Measurements from ENCODE around the gene NR1H4.
"Not testable (repeated sequence)": the region's sequence is repeated elsewhere in the genome, so short reads cannot be mapped to it uniquely, and the experiment has no call there.

The NR1H4 gene

DNA sequence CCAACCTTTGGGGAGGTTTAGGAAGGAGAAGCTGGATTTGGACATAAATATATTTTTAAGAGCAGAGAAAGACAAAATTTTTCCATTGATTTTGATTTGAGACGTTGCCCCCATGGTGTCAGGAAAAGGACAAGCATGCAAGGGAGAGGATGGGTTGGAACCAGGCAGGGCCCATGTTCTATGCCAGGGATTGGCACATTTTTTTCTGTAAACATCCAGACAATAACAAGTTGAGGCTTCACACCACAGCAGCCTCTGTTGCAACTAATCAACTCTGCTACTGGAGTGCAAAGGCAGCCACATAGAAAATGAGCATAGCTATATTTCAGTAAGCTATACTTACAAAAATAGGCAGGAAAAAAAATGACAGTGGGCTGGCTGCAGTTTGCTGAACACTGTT, 44.7 kb downstream of the NR1H4 start:
- DNase-seq = no peak

DNA sequence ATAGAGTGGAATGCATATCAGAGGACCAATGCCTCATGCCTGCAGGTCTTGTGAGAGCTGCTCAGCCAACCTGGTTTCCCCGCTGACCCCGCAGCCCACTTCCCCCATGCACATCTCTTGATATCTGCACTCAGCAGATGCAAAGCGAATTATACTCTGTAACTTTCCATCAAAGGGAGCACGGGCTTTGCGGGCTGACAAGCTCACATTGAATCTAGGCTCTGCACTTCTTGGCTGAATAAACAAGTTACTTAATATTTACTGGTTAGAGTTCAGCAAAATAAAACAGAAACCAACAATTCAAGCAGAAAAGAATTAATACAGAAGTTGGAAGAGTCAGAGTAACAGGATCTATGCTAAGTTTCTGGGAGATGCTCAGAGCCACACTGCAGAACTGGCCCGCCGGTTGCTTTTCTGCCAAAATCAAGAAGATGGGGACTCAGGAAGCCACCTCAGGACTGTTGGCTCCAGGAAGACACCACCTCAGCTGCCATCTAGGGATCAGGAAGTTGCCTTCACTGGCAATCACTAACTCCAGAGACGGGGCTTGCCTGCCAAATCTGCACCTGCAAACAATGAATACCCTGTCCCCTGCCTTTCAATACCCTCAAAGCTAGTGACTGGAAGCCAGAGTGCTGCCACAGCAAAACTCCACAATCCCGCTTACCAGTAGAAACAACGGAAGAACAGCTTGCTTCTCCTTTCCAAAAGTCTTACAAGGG, 46.5 kb downstream of the NR1H4 start:
- DNase-seq = no peak

DNA sequence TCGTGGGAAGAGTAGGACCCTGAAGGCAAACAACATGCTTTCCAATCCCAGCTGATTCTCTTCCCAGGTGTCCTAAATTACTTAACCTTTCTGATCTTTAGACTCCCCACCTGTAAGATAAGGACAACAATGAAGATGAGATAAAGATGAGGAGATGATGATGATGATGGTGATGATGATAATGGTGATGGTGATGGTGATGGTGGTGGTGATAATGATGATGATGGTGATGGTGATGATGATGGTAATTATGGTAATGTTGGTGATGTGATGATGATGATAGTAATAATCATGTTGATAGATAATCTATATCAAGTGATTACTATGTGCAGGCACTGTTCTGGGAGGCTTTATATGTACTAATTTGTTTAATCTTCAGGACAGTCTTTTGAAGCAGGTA, 48.3 kb downstream of the NR1H4 start:
- DNase-seq = no peak

DNA sequence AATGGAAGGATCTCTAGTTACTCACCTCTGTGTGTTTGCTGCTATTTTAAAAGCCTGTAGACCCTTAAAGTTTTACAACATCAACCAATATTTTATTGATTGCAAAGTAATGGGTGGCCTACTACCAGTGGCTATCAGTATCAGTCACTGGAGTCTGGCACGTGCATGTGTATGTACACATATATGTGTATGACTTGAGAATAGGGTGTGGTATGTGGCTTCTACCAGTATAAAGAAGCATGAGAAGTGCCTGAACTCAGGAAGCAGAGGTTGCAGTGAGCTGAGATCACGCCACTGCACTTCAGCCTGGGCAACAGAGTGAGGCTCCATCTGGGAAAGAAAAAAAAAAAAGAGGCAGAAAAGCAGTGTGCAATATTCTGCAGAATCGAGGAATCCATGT, 54.4 kb downstream of the NR1H4 start:
- DNase-seq = no peak

DNA sequence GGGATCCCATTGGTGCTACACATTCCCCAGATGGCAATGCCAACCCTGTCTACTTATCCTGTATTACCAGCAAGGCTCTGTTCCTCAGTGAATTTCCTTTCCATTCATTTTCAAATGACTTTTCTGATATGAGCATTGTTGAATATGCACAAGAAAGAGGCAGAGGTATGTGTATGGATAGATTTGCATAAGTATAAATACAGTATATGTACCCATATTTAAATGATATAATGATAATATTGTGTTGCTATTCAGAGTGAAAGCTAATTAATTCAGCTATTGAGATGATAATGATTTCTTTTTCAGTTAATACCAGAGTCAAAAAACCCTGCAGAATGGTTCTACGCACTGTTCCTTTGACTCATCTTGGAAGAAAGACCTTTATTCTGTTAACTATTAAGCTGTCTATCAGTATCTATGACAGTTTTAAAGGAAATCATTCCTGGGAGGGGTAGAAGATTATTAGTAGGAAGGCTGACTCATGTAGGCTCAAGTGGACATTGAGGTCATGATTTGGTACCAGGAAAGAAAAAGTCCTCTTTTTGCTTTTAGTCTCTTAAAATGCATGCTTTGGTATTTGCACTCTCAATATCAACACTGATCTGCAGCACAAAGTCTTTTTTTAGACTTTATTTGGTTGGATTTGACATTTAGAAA, 54.9 kb downstream of the NR1H4 start:
- DNase-seq = no peak

DNA sequence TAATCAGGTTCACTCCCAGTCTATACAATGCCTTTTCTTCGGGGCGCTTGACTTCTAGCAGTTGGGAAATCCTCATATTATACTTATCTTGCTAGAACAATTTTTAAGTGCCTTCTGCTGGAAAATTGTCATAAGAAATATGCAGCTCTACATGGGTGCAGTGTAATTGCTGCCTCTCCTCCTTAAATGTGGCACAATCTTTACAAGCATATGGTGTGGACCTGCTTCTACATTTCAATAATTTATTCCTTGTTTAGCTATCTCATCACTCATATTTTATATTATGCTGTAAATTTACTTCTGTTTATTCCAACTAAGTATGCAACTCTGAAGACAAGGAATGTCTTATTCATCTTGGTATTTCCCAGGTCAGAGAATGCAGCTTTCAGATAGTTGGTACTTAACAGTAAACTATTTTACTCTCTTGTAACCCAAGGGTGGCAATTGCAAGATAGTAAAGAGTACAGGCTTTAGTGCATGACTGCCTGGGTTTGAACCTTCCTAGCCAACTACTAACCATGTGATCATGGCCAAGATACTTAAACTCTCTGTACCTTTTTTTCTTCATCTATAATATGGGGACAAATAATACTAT, 56.2 kb downstream of the NR1H4 start:
- DNase-seq = no peak

DNA sequence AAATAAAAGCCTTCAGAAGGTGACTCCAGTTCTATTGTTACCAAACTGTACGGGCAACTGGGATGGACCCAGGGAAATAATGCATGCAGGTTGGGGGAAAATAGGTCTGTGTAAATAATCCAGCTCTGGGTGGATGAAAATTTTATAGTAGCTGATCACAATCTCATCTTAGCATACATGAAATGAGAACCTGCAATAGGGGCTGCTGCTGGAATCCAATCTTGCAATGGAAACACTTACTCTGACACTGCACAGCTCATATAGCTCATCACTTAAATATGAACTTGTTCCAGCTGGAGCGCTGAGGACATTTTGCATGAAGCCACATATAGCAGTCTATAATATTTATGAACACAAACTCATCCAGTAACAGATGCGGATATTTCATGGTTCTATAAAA, 59.7 kb downstream of the NR1H4 start:
- no peak for DNase-seq

DNA sequence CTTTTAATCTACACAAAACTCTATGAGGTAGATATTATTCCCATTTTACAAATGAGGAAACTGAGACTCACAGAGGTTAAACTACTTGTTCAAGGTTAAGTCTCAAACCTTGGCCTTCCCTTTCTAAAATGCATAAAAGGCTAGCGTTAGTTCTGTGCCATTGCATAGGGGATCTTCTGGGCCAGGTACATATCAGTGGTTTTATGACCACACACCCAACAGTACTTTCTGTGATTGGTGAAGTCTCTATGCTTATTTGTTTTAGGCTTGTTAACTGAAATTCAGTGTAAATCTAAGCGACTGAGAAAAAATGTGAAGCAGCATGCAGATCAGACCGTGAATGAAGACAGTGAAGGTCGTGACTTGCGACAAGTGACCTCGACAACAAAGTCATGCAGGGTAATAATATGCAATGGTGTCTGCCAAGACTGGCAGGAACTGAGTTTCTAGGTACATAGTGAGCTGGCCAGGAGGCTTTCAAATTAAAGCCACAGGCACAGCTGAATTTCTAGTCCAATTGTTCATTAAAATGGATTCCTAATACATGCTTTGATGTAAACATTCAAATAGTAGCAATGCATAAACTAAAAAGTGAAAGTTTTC, 61.1 kb downstream of the NR1H4 start:
- no peak for DNase-seq

DNA sequence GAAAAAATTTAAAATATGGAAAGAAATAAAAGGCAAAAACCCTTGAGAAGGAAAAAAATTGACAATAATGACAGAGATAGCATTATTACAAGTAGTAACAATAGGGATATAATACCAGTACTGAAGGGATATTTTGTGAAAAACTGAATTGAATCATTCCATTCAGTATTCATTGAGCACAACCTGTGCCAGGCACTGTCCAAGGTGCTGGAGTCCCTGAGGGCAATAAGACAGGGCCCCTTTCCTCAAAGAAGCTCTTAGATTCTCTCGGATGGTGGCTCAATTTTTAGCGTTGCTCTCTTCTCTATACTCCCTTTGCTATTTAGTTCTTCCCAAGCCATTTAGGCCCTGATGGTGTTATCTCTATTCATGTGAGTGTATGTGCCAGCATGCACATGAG, 65.5 kb downstream of the NR1H4 start:
- DNase-seq = no peak

DNA sequence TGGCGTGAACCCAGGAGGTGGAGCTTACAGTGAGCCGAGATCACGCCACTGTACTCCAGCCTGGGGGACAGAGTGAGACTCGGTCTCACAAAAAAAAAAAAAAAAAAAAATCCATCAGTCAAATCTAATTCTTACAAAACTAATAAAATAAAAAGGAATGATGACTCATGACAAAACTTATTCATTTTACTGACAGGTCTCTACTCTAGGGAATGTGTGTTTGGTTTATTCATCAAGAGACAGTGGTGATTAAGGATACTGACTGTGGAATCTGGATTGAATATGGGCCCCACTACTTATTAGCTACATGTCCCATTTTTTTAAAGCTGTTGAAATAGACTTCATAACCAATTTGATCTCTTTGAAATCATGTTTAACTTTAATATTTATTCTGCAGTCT, 70.5 kb downstream of the NR1H4 start:
- DNase-seq = no peak

DNA sequence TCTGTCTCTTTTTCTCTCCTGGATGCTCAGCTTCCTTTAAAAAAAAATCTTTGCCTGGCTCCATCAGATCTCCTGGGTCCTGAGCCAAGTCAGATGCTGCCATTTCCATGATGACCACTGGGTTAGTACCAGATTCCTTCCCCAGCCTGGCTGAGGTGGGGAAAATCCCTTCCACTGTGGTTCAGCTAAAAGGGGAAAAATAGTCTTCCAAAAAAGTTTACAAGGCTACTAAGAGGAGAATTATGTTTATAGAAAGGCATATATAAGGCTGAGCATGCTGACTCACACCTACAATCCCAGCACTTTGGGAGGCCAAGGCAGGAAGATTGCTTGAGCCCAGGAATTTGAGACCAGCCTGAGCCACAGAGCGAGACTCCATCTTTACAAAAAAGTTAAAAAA, 71.4 kb downstream of the NR1H4 start:
- no peak for DNase-seq

DNA sequence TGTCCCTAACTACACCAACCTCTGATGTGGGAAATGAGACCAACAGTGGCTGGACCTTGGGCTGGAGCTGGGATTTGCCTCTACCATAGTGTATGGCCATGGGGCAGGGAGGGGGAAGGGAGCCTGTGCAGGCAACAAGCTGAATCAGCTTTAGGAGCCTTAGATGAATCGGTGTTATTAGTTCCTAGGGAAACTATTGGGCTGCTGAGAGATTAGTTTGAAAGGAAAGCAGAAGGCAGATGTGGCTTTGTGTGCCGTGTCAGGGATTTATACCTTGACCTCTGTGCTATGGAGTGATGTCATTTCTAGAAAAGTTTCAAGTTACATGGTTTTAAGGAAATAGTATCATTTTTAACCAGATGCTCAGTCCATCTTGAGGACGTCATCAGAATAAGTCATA, 80.3 kb downstream of the NR1H4 start:
- DNase-seq = no peak

DNA sequence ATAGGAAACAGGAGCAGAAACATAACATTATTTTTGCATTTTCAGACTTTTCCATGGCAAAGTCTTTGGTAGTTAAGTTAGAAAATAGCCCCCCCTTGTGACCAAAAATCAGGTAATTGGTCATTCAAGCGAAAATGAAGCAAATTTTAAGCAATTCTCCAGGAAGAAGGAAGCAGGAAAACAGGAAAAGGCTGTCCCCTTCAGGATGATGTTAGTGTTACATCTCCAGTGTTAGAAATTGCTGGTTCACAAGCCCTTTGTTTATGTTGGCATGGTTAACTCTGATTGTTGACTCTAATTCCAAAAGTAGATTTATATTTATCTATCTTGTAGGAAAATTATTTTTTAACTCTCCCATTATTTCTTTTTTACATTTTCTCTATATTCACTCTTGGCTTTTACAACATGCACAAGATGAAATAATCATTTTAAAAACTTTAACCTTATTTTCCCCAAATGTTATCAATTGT, 81.0 kb downstream of the NR1H4 start:
- peak; percentile 84 for DNase-seq

DNA sequence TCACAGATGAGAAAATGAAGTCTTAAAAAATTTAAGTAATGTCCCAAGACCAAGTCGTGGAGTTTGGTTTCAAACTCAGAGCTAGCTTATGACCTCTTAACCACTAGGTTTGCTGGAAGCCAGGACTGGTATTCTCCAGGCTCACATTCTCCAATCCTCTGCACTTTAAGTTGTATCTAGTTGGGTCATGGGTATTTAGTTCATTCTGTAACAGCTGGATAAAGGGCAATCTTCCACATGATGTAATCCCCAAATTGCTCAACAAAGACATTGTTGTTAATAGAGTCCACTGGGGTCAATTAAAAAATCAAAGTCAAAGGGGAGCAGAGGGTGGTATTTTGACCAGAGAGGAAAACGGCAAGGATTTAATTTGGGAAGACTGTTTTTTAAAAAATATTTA, 82.1 kb downstream of the NR1H4 start:
- DNase-seq = no peak

DNA sequence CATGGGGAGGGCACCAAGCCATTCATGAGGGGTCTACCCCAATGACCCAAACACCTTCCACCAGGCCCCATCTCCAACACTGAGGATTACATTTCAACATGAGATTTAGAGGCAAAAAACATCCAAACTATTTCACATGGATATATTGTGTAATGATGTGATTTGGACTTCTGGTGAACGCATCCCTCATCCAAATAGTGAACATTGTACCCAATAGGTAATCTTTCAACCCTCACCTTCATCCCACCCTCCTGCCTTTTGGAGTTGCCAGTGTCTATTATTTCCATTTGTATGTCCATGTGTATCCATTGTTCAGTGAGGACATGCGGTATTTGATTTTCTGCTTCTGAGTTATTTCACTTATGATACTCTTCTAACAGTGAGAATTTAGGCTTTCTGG, 83.7 kb downstream of the NR1H4 start:
- DNase-seq = no peak

DNA sequence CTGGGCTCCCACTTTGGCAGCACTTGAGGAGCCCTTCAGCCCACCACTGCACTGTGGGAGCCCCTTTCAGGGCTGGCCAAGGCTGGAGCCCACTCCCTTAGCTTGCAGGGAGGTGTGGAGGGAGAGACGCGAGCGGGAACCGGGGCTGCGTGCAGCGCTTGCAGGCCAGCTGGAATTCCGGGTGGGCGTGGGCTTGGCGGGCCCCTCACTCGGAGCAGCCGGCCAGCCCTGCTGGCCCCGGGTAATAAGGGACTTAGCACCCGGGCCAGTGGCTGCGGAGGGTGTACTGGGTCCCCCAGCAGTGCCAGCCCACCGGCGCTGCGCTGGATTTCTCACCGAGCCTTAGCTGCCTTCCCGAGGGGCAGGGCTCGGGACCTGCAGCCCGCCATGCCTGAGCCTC, 85.6 kb downstream of the NR1H4 start:
- not testable (repeated sequence) for DNase-seq

DNA sequence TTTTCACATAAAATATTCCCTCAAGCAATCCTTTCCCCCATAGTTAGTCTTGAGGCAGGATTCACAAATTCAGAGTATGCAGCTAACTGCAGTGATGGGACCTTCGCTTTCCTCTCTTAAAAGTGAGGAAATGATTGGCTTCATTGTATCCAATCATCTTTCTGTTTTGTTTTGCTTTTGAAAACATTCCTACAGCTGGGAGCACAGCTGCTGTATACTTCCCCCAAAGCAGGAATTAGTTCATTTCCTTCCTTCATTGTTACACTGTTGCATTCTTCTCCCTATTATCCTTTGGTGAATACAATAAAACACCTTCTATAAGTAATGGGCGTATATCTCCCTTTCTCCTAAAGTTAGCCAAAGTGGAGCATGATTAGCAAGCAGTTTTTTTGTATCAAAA, 90.4 kb downstream of the NR1H4 start:
- no peak for DNase-seq

DNA sequence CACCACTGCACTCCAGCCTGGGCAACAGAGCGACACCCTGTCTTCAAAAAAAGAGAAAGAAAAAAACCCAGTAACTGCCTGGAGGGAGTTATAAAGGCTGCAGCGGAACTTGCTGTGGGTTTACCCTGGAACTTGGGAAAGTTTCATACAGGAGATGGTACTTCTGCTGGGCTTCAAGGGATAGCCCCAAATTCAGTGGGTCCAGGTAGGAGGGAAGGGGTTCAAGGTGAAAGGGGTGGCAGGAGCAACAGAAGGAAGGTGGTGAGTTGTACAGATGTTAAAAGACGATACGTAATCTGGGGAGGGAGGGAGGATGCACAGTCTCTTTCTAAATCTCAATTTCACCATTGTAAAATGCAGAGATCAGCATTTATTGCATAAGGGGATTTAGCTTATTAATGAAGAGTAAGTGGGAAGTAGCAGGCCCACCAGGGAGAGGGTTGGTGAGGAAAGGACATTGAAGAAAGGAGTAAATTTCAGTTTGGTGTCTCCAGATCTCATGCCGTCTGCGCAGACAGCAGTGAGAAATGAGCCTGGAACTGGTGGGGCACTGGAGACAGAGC, 91.3 kb downstream of the NR1H4 start:
- DNase-seq = no peak

DNA sequence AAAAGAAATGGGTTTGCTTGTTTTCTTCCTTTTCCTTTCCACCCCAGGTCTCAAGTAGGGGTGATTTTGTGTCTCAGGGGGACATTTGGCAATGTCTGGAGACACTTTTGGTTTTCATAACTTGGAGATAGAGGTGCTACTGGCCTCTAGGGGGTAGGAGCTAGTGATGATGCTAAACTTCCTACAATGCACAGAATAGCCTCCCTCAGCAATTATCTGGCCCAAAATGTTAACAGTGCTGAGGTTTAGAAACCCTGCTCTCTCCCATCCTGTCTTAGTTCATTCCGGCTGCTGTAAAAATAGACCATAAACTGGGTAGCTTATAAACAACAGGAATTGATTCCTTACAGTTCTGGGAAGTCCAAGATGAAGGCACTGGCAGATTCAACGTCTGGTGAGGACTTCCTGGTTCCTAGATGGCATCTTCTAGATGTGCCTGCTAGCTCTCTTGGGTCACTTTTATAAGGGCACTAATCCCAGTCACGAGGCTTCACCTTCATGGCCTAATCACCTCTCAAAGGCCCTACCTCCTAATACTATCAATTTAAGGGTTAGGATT, 92.4 kb downstream of the NR1H4 start:
- no peak for DNase-seq

DNA sequence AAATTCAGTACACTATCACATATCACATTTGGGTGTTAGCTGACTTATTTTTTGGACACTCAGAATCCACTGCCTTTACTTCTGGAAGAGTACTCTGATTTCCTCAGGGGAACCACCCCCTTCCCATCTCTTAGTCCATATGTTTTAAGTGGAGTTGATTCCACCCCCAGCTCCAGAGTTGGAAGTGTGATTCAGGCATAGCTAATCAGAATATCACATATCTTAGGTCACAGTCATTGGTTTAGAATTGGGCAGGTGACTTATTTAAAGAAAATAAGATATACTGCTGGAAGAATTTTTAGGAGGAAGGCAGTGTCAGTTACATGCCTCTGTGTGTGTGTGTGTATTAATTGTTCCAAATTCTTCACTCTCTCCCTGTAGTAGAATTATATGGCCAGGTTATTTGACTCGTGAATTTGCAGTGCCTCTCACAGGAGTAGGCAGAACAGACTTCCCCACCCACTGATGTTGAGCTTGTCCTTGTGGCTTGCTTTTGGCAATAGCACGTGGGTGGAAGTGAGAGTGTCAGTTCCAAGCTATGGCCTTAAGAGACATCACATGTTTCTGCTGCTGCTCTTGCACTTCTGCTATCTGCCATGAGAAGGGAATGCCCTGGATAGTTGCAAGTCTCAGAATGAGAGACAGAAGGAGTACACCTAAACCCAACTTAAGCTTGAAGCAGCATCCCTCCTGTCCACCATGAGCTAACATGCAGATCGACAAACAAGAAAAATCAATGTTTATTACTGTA, 93.4 kb downstream of the NR1H4 start:
- DNase-seq = no peak

DNA sequence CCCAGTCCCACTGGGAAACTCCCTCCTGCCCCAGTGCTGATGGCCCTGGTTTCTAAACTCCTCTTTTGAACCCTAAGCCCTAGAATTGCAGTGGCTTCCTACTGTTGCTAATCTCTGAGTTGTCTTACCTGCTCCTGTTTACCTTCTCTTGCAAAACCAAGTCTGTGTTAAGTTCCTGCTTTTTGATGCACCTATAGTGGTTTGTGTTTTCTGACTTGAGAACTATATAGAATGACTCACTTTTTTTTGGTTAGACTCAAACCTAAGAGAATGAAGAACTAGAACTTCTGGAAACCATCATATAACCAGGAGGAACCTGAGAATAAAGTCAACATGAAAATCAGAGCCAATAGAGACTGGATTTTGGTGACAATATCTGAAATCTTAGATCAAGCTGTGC, 94.3 kb downstream of the NR1H4 start:
- DNase-seq = no peak

DNA sequence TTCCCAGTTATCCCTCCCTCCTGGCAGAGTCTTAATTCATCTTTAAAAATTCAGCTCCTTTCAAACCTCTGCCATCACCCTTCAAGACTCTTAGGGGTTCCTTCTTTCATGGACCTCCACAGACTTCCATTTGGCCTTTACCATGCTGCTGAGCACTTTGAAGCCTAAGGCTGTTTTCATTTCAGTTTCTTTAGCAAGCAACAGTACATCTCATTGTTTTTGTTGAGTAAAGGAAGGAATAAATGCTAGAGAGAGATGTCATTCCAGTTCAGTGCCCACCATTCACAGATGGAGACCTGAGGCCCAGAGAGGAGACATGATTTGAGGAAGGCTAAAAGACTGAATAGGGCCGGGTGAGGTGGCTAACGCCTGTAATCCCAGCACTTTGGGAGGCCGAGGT, 98.5 kb downstream of the NR1H4 start:
- DNase-seq = no peak
